IPS-15b (cell line): ENCODE data around the gene PITX3.
"Not testable (repeated sequence)": the region's sequence is repeated elsewhere in the genome, so short reads cannot be mapped to it uniquely, and the experiment has no call there.

Source experiments
- H3K27me3 ChIP-seq: one replicate; pipeline ENCODE4 v1.6.1; 2013; ENCODE audit warnings: low read length; ENCODE audit not compliant: control insufficient read depth, insufficient read depth
- H3K36me3 ChIP-seq: one replicate; pipeline ENCODE4 v1.6.1; 2013; ENCODE audit warnings: low read length; ENCODE audit not compliant: control insufficient read depth, insufficient read depth
- H3K4me1 ChIP-seq: one replicate; pipeline ENCODE4 v1.6.1; 2013; ENCODE audit warnings: mild to moderate bottlenecking, low read length; ENCODE audit not compliant: control insufficient read depth, insufficient read depth
- H3K4me3 ChIP-seq: one replicate; pipeline ENCODE4 v1.5.1; 2013; ENCODE audit warnings: low read depth, low read length
- H3K9ac ChIP-seq: one replicate; pipeline ENCODE4 v1.6.1; 2013; ENCODE audit warnings: low read depth, mild to moderate bottlenecking, low read length
- H3K9me3 ChIP-seq: one replicate; pipeline ENCODE4 v1.6.1; 2013; ENCODE audit warnings: mild to moderate bottlenecking, low read length; ENCODE audit not compliant: control insufficient read depth, insufficient read depth

PITX3 gene

GRCh38 chr10:102220612-102221011 lies 20.7 kb downstream of the PITX3 start:
- H3K36me3 ChIP-seq, result no peaks in the 10 kb centered on the region
- H3K9ac ChIP-seq, result no peak overlapping the region
- no peak overlapping the region for H3K4me3 ChIP-seq
- H3K9me3 ChIP-seq, result no peaks in the 10 kb centered on the region
- H3K27me3 ChIP-seq, result peaks cover 19% of the 10 kb centered on the region
- H3K4me1 ChIP-seq, result no peaks in the 10 kb centered on the region

GRCh38 chr10:102219370-102219769 lies 21.9 kb downstream of the PITX3 start:
- Histone ChIP-seq H3K36me3 (no peaks in the 10 kb centered on the region), H3K27me3 (peaks cover 10% of the 10 kb centered on the region), H3K9ac (no peak overlapping the region), H3K9me3 (no peaks in the 10 kb centered on the region), H3K4me1 (no peaks in the 10 kb centered on the region), H3K4me3 (no peak overlapping the region)

- H3K36me3 ChIP-seq, H3K4me1 ChIP-seq, H3K9ac ChIP-seq, H3K4me3 ChIP-seq, H3K9me3 ChIP-seq, H3K27me3 ChIP-seq: not testable (repeated sequence)
These were observed 27.7 kb downstream of the PITX3 start for GRCh38 chr10:102213599-102213998.

GRCh38 chr10:102211615-102212299 lies 29.6 kb downstream of the PITX3 start:
- Histone ChIP-seq H3K4me3 (no peak overlapping the region), H3K27me3 (no peaks in the 10 kb centered on the region), H3K36me3 (no peaks in the 10 kb centered on the region), H3K9ac (no peak overlapping the region), H3K4me1 (no peaks in the 10 kb centered on the region), H3K9me3 (no peaks in the 10 kb centered on the region)

GRCh38 chr10:102208311-102209035 lies 32.8 kb downstream of the PITX3 start:
- Histone ChIP-seq H3K27me3 (no peaks in the 10 kb centered on the region), H3K4me3 (no peak overlapping the region), H3K36me3 (no peaks in the 10 kb centered on the region), H3K4me1 (no peaks in the 10 kb centered on the region), H3K9ac (no peak overlapping the region), H3K9me3 (peaks cover 7% of the 10 kb centered on the region)

- no peaks in the 10 kb centered on the region for H3K36me3 ChIP-seq
- no peak overlapping the region for H3K9ac ChIP-seq
- no peak overlapping the region for H3K4me3 ChIP-seq
- no peaks in the 10 kb centered on the region for H3K27me3 ChIP-seq
- H3K4me1 ChIP-seq, result no peaks in the 10 kb centered on the region
- peaks cover 7% of the 10 kb centered on the region for H3K9me3 ChIP-seq
These were observed 38.9 kb downstream of the PITX3 start for GRCh38 chr10:102202386-102202785.

GRCh38 chr10:102200751-102201640 lies 40.3 kb downstream of the PITX3 start:
- peaks cover 7% of the 10 kb centered on the region for H3K9me3 ChIP-seq
- no peak overlapping the region for H3K4me3 ChIP-seq
- H3K4me1 ChIP-seq, result no peaks in the 10 kb centered on the region
- no peaks in the 10 kb centered on the region for H3K27me3 ChIP-seq
- no peaks in the 10 kb centered on the region for H3K36me3 ChIP-seq
- H3K9ac ChIP-seq, result no peak overlapping the region

GRCh38 chr10:102198027-102198426 lies 43.3 kb downstream of the PITX3 start:
- Histone ChIP-seq H3K9me3 (no peaks in the 10 kb centered on the region), H3K27me3 (no peaks in the 10 kb centered on the region), H3K36me3 (no peaks in the 10 kb centered on the region), H3K4me1 (no peaks in the 10 kb centered on the region), H3K4me3 (no peak overlapping the region), H3K9ac (no peak overlapping the region)

- peaks cover under 1% of the 10 kb centered on the region for H3K9me3 ChIP-seq
- H3K4me1 ChIP-seq, result no peaks in the 10 kb centered on the region
- no peaks in the 10 kb centered on the region for H3K36me3 ChIP-seq
- H3K4me3 ChIP-seq, result no peak overlapping the region
- H3K27me3 ChIP-seq, result no peaks in the 10 kb centered on the region
- H3K9ac ChIP-seq, result no peak overlapping the region
These were observed 44.4 kb downstream of the PITX3 start for GRCh38 chr10:102196893-102197292.

GRCh38 chr10:102195296-102195870 lies 45.9 kb downstream of the PITX3 start:
- Histone ChIP-seq H3K36me3 (no peaks in the 10 kb centered on the region), H3K9ac (no peak overlapping the region)

GRCh38 chr10:102191956-102192355 lies 49.4 kb downstream of the PITX3 start:
- Histone ChIP-seq H3K9me3 (peaks cover 7% of the 10 kb centered on the region), H3K27me3 (no peaks in the 10 kb centered on the region), H3K36me3 (no peaks in the 10 kb centered on the region), H3K4me1 (no peaks in the 10 kb centered on the region), H3K9ac (no peak overlapping the region), H3K4me3 (no peak overlapping the region)

More at GRCh38 chr10:102195296-102195870, 45.9 kb downstream of the PITX3 start:
- no peaks in the 10 kb centered on the region for H3K4me1 ChIP-seq
- no peaks in the 10 kb centered on the region for H3K27me3 ChIP-seq
- peaks cover 7% of the 10 kb centered on the region for H3K9me3 ChIP-seq
- H3K4me3 ChIP-seq, result no peak overlapping the region
